Keratinocyte (primary cell): ENCODE data around the gene BMPER.

Experiments
- EZH2 ChIP-seq: IDR thresholded peaks from one replicate; pipeline ENCODE4 v1.6.1; 2012; ENCODE audit warnings: inconsistent platforms, mild to moderate bottlenecking, low read length, moderate library complexity
- TF ChIP-seq, protein P1 (sequence below), 3 experiments: IDR thresholded peaks in 1 of 3; conservative IDR thresholded peaks in 1 of 3; optimal IDR thresholded peaks in 1 of 3; 2 replicates in 2 of 3; 3 replicates in 1 of 3; pipeline versions ENCODE3 to v1.5.1; 2011; ENCODE audit warnings: low read length in 3 of 3, mild to moderate bottlenecking in 3 of 3, moderate library complexity in 2 of 3, control low read depth in 1 of 3, inconsistent platforms in 1 of 3; ENCODE audit not compliant: insufficient read depth in 2 of 3; ENCODE audit errors: extremely low read depth in 1 of 3

DNA sequence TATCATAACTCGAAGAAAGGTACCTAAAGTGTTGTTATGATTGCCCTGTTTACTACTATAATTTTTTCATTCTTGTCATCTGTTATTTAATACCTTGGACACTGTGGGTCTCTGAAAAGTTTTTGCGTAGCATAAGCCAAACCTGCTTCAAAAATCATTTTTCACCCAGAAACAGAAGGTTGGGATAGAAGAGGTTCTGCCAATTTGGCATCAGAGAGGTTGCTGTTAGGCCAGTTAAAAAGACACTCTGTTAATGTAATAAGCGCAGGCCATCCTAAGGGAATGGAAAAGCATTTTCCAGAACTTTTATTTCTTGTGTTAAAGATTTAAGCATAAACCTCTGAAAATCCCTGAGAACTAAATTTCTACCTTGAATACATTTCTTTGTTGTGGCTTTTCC lies 212.2 kb downstream of the BMPER start:
- TF ChIP-seq EZH2: no peak
- TF ChIP-seq, protein P1, sequence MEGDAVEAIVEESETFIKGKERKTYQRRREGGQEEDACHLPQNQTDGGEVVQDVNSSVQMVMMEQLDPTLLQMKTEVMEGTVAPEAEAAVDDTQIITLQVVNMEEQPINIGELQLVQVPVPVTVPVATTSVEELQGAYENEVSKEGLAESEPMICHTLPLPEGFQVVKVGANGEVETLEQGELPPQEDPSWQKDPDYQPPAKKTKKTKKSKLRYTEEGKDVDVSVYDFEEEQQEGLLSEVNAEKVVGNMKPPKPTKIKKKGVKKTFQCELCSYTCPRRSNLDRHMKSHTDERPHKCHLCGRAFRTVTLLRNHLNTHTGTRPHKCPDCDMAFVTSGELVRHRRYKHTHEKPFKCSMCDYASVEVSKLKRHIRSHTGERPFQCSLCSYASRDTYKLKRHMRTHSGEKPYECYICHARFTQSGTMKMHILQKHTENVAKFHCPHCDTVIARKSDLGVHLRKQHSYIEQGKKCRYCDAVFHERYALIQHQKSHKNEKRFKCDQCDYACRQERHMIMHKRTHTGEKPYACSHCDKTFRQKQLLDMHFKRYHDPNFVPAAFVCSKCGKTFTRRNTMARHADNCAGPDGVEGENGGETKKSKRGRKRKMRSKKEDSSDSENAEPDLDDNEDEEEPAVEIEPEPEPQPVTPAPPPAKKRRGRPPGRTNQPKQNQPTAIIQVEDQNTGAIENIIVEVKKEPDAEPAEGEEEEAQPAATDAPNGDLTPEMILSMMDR (optimal IDR thresholded peaks at IDR 0.05 in 1 of 3, IDR thresholded peaks at IDR 0.05 in 1 of 3, conservative IDR thresholded peaks at IDR 0.05 in 1 of 3; ENCODE audit: extremely low read depth in 1 of 3, insufficient read depth in 2 of 3, low read length in 3 of 3): no peak
